H9 (cell line): ENCODE data around the gene RALGAPA1. TPM values are rescaled to one million over a fixed set of nuclear protein-coding genes. Genes with fewer than 3 reads are reported as not detected.

Source experiments
- DNase-seq: peaks from one replicate; pipeline ENCODE4 v3.0.0-alpha.2; 2017
- H2AFZ ChIP-seq: one replicate; pipeline ENCODE4 v1.6.1; 2013; ENCODE audit warnings: mild to moderate bottlenecking, low read length, control low read depth, moderate library complexity
- H2AK5ac ChIP-seq: 2 replicates; pipeline ENCODE4 v1.6.1; 2013; ENCODE audit warnings: low read length, control low read depth, mixed read lengths; ENCODE audit not compliant: insufficient read length
- H2BK120ac ChIP-seq: one replicate; pipeline ENCODE4 v1.6.1; 2013; ENCODE audit warnings: low read depth, mild to moderate bottlenecking, low read length, control low read depth, inconsistent platforms; ENCODE audit not compliant: poor library complexity, severe bottlenecking
- H2BK12ac ChIP-seq: 2 replicates; pipeline ENCODE4 v1.6.1; 2013; ENCODE audit warnings: low read length, control low read depth, mixed read lengths, low read depth; ENCODE audit not compliant: insufficient read length
- H2BK15ac ChIP-seq: 2 replicates; pipeline ENCODE4 v1.6.1; 2013; ENCODE audit warnings: low read depth, low read length, control low read depth
- H2BK20ac ChIP-seq: one replicate; pipeline ENCODE4 v1.6.1; 2013; ENCODE audit warnings: low read depth, mild to moderate bottlenecking, low read length, control low read depth, inconsistent platforms; ENCODE audit not compliant: poor library complexity, severe bottlenecking
- H2BK5ac ChIP-seq: 2 replicates; pipeline ENCODE4 v1.6.1; 2013; ENCODE audit warnings: low read length, control low read depth, mixed read lengths; ENCODE audit not compliant: insufficient read length
- H3K14ac ChIP-seq: 2 replicates; pipeline ENCODE4 v1.6.1; 2013; ENCODE audit warnings: low read length, control low read depth; ENCODE audit not compliant: insufficient read depth
- H3K18ac ChIP-seq: 2 replicates; pipeline ENCODE4 v1.6.1; 2013; ENCODE audit warnings: low read depth, mild to moderate bottlenecking, mixed read lengths, low read length, control low read depth; ENCODE audit not compliant: insufficient read length
- H3K23ac ChIP-seq: 2 replicates; pipeline ENCODE4 v1.6.1; 2013; ENCODE audit warnings: low read length, control low read depth, mixed read lengths, low read depth; ENCODE audit not compliant: insufficient read length
- H3K23me2 ChIP-seq: 2 replicates; pipeline ENCODE4 v1.6.1; 2013; ENCODE audit warnings: low read depth, mild to moderate bottlenecking, mixed read lengths, low read length, control low read depth; ENCODE audit not compliant: insufficient read length, poor library complexity, severe bottlenecking
- H3K27ac ChIP-seq: 2 replicates; pipeline ENCODE4 v1.5.1; 2013; ENCODE audit warnings: low read length, control low read depth, mixed read lengths, low read depth; ENCODE audit not compliant: insufficient read length
- H3K27me3 ChIP-seq: 2 replicates; pipeline ENCODE4 v1.6.1; 2013; ENCODE audit warnings: low read length, control low read depth, inconsistent platforms; ENCODE audit not compliant: insufficient read depth
- H3K4ac ChIP-seq: 2 replicates; pipeline ENCODE4 v1.6.1; 2013; ENCODE audit warnings: low read depth, mild to moderate bottlenecking, control low read depth, inconsistent platforms, low read length, moderate library complexity
- H3K4me1 ChIP-seq: 2 replicates; pipeline ENCODE4 v1.6.1; 2013; ENCODE audit warnings: low read length, control low read depth, inconsistent platforms; ENCODE audit not compliant: insufficient read depth
- H3K4me2 ChIP-seq: 2 replicates; pipeline ENCODE4 v1.6.1; 2013; ENCODE audit warnings: low read length, control low read depth, mixed read lengths; ENCODE audit not compliant: insufficient read length, insufficient read depth
- H3K56ac ChIP-seq: 2 replicates; pipeline ENCODE4 v1.6.1; 2013; ENCODE audit warnings: low read depth, mild to moderate bottlenecking, mixed read lengths, low read length, control low read depth; ENCODE audit not compliant: insufficient read length
- H3K79me1 ChIP-seq: 2 replicates; pipeline ENCODE4 v1.6.1; 2013; ENCODE audit warnings: low read depth, mild to moderate bottlenecking, moderate library complexity, low read length, control low read depth, inconsistent platforms; ENCODE audit not compliant: insufficient read depth, poor library complexity, severe bottlenecking
- H3K79me2 ChIP-seq: 2 replicates; pipeline ENCODE4 v1.6.1; 2013; ENCODE audit warnings: low read length, control low read depth, inconsistent platforms; ENCODE audit not compliant: insufficient read depth
- H3K9ac ChIP-seq: 2 replicates; pipeline ENCODE4 v1.6.1; 2013; ENCODE audit warnings: low read length, control low read depth, mixed read lengths; ENCODE audit not compliant: insufficient read length; ENCODE audit errors: extremely low read depth
- H3K9me3 ChIP-seq: one replicate; pipeline ENCODE4 v1.6.1; 2013; ENCODE audit warnings: low read depth, low read length, inconsistent platforms; ENCODE audit not compliant: control insufficient read depth
- H3T11ph ChIP-seq: one replicate; pipeline ENCODE4 v1.6.1; 2013; ENCODE audit warnings: mild to moderate bottlenecking, low read length, control low read depth, inconsistent platforms
- H4K20me1 ChIP-seq: one replicate; pipeline ENCODE4 v1.6.1; 2013; ENCODE audit not compliant: control insufficient read depth, insufficient read length, insufficient read depth
- H4K5ac ChIP-seq: 2 replicates; pipeline ENCODE4 v1.6.1; 2013; ENCODE audit warnings: low read depth, mild to moderate bottlenecking, mixed read lengths, low read length, control low read depth; ENCODE audit not compliant: insufficient read length
- H4K8ac ChIP-seq: replicated peaks from 2 replicates; pipeline ENCODE4 v1.6.1; 2013; ENCODE audit warnings: low read length, control low read depth, mixed read lengths, low read depth; ENCODE audit not compliant: insufficient read length
- H4K91ac ChIP-seq: 2 replicates; pipeline ENCODE4 v1.6.1; 2013; ENCODE audit warnings: low read depth, mild to moderate bottlenecking, moderate library complexity, mixed read lengths, low read length, control low read depth; ENCODE audit not compliant: insufficient read length
- H3K27ac Mint-ChIP-seq, 3 experiments: 2 replicates in 2 of 3; 3 replicates in 1 of 3; pipeline ENCODE4 v1.8.0; 2020 to 2021; ENCODE audit warnings: mixed read lengths in 3 of 3, mild to moderate bottlenecking in 1 of 3, moderate library complexity in 1 of 3
- H3K27me3 Mint-ChIP-seq: 2 replicates; pipeline ENCODE4 v1.8.0; 2021; ENCODE audit warnings: low read depth, mild to moderate bottlenecking, moderate library complexity, mixed read lengths
- H3K36me3 Mint-ChIP-seq, 3 experiments: 2 replicates in 2 of 3; 3 replicates in 1 of 3; pipeline ENCODE4 v1.8.0; 2020 to 2021; ENCODE audit warnings: low read depth in 3 of 3, mixed read lengths in 3 of 3; ENCODE audit not compliant: insufficient read depth in 1 of 3
- H3K4me1 Mint-ChIP-seq, 2 experiments: 2 replicates each; pipeline ENCODE4 v1.8.0; 2020; ENCODE audit warnings: mixed read lengths in 2 of 2
- H3K4me3 Mint-ChIP-seq, 2 experiments: 2 replicates in 1 of 2; 3 replicates in 1 of 2; pipeline ENCODE4 v1.8.0; 2020 to 2021; ENCODE audit warnings: mild to moderate bottlenecking in 2 of 2, mixed read lengths in 2 of 2, moderate library complexity in 1 of 2
- H3K9me3 Mint-ChIP-seq, 2 experiments: 2 replicates in 1 of 2; 3 replicates in 1 of 2; pipeline ENCODE4 v1.8.0; 2020; ENCODE audit warnings: mild to moderate bottlenecking in 2 of 2, mixed read lengths in 2 of 2, moderate library complexity in 1 of 2
- total RNA-seq: library from RNA; stranded (reverse); gene quantifications from 2 replicates; pipeline ENCODE4 v1.2.1, GENCODE V29; 2021
- TF ChIP-seq, protein P1 (sequence below): fragments of 200-600 bp; sonication (generic); conservative IDR thresholded peaks from 3 replicates; pipeline ENCODE4 v1.8.0; 2021; ENCODE audit warnings: antibody characterized with exemption, mild to moderate bottlenecking

The RALGAPA1 gene
- total RNA-seq, 1 experiment from 2014 or later = 29.8 TPM

DNA sequence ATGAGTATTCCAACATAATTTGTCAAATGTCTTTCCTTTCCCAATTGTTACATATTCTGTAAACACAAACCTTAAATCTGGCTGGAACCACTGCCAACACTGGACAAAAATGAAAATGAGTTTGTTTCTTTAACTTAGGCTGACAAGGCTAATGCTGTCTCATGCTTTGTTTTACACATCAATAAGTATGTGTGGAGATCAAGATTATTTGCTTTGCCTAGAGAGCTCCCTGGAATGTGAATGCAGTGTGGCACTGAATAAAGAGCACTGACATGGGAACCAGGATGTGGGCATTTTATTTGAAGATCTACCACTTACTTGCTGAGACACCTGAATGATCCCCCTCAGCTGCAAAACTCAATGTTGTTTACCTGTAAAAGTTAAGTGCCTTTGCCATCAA, 61.7 kb downstream of the RALGAPA1 start:
- Histone ChIP-seq H4K20me1 (no peaks in the 10 kb centered on the region), H2BK120ac (no peak overlapping the region), H2AK5ac (no peak overlapping the region), H3K14ac (no peak overlapping the region), H2AFZ (no peak overlapping the region), H4K91ac (no peak overlapping the region), H3K23me2 (no peaks in the 10 kb centered on the region), H3K79me2 (no peaks in the 10 kb centered on the region), H2BK12ac (no peak overlapping the region), H4K5ac (no peak overlapping the region), H3K9ac (no peak overlapping the region), H3K27ac (no peak overlapping the region), H3K23ac (no peak overlapping the region), H2BK5ac (no peak overlapping the region), H4K8ac (no peak overlapping the region), H3K4me2 (no peak overlapping the region), H3K4ac (no peak overlapping the region), H2BK15ac (no peak overlapping the region), H3K9me3 (no peaks in the 10 kb centered on the region), H3K4me1 (no peaks in the 10 kb centered on the region), H3T11ph (no peak overlapping the region), H3K79me1 (no peaks in the 10 kb centered on the region), H2BK20ac (no peak overlapping the region), H3K18ac (no peak overlapping the region), H3K56ac (no peak overlapping the region), H3K27me3 (no peaks in the 10 kb centered on the region)
- Mint-ChIP-seq H3K36me3 (peaks cover 0 to 22% (median 12%) of the 10 kb centered on the region in 3 experiments; a peak in 4 of 7 replicates), H3K4me1 (no peaks in the 10 kb centered on the region; a peak in 1 of 4 replicates), H3K4me3 (no peak overlapping the region), H3K27ac (peak overlapping the region in 1 of 3 experiments; percentile 33; a peak in 1 of 7 replicates), H3K27me3 (no peaks in the 10 kb centered on the region), H3K9me3 (no peaks in the 10 kb centered on the region)
- TF ChIP-seq, protein P1, sequence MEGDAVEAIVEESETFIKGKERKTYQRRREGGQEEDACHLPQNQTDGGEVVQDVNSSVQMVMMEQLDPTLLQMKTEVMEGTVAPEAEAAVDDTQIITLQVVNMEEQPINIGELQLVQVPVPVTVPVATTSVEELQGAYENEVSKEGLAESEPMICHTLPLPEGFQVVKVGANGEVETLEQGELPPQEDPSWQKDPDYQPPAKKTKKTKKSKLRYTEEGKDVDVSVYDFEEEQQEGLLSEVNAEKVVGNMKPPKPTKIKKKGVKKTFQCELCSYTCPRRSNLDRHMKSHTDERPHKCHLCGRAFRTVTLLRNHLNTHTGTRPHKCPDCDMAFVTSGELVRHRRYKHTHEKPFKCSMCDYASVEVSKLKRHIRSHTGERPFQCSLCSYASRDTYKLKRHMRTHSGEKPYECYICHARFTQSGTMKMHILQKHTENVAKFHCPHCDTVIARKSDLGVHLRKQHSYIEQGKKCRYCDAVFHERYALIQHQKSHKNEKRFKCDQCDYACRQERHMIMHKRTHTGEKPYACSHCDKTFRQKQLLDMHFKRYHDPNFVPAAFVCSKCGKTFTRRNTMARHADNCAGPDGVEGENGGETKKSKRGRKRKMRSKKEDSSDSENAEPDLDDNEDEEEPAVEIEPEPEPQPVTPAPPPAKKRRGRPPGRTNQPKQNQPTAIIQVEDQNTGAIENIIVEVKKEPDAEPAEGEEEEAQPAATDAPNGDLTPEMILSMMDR = no peak
- DNase-seq = no peak
